ENCODE measurements around the gene STEAP2. TPM values are rescaled to one million over a fixed set of nuclear protein-coding genes. Genes with fewer than 3 reads are reported as not detected.
A peak's percentile ranks its signal among the peaks of the same experiment; 100 is the strongest.

The STEAP2 gene
- total RNA-seq (ENCODE audit: low replicate concordance) = 1.7 and 3.3 TPM in 2 replicates
- long read RNA-seq = 0 reads

- peaks cover 16% of the 10 kb centered on the region for H3K27me3 Mint-ChIP-seq
- H3K4me3 Mint-ChIP-seq = no peak within 1 kb of the TSS
- peak; percentile 87 for TF ChIP-seq CTCF (conservative IDR thresholded peaks at IDR 0.05)
- H3K4me1 Mint-ChIP-seq (ENCODE audit: unreplicated experiment) = peaks cover 6% of the 10 kb centered on the region
- peak; percentile 90 for DNase-seq (ENCODE audit: extremely low spot score, unreplicated experiment)
- H3K27ac Mint-ChIP-seq = peak within 1 kb of the TSS; percentile 46
- H3K9me3 Mint-ChIP-seq = no peaks in the 10 kb centered on the region
- H3K36me3 Mint-ChIP-seq = no peaks in the 10 kb centered on the region
Measured at GRCh38 chr7:90211391-90212148, at the start of gene STEAP2. TSS of gene STEAP2 (plus strand) at chr7:90211740. CDS start at chr7:90225083, 13,343 bp downstream.

- H3K9me3 Mint-ChIP-seq = no peaks in the 10 kb centered on the region
- no peaks in the 10 kb centered on the region for H3K36me3 Mint-ChIP-seq
- no peak overlapping the region for H3K4me3 Mint-ChIP-seq
- TF ChIP-seq CTCF (conservative IDR thresholded peaks at IDR 0.05) = no peak
- no peak overlapping the region for H3K27ac Mint-ChIP-seq
- no peaks in the 10 kb centered on the region for H3K4me1 Mint-ChIP-seq (ENCODE audit: unreplicated experiment)
- H3K27me3 Mint-ChIP-seq = no peaks in the 10 kb centered on the region
- DNase-seq (ENCODE audit: extremely low spot score, unreplicated experiment) = no peak
Measured at GRCh38 chr7:90163534-90163933, 48.0 kb upstream of the STEAP2 start.

- Mint-ChIP-seq H3K27me3 (no peaks in the 10 kb centered on the region), H3K9me3 (peaks cover 4% of the 10 kb centered on the region), H3K36me3 (no peaks in the 10 kb centered on the region), H3K27ac (no peak overlapping the region), H3K4me3 (no peak overlapping the region), H3K4me1 (ENCODE audit: unreplicated experiment) (no peaks in the 10 kb centered on the region)
- DNase-seq (ENCODE audit: extremely low spot score, unreplicated experiment) = no peak
- no peak for TF ChIP-seq CTCF (conservative IDR thresholded peaks at IDR 0.05)
Measured at GRCh38 chr7:90165724-90166123, 45.8 kb upstream of the STEAP2 start.

GRCh38 chr7:90166153-90166552, 45.4 kb upstream of the STEAP2 start:
- no peaks in the 10 kb centered on the region for H3K4me1 Mint-ChIP-seq (ENCODE audit: unreplicated experiment)
- H3K27ac Mint-ChIP-seq = no peak overlapping the region
- no peaks in the 10 kb centered on the region for H3K27me3 Mint-ChIP-seq
- no peak for TF ChIP-seq CTCF (conservative IDR thresholded peaks at IDR 0.05)
- H3K9me3 Mint-ChIP-seq = peaks cover 4% of the 10 kb centered on the region
- H3K36me3 Mint-ChIP-seq = no peaks in the 10 kb centered on the region
- DNase-seq (ENCODE audit: extremely low spot score, unreplicated experiment) = no peak
- H3K4me3 Mint-ChIP-seq = no peak overlapping the region

GRCh38 chr7:90167361-90167760, 44.2 kb upstream of the STEAP2 start:
- Mint-ChIP-seq H3K36me3 (no peaks in the 10 kb centered on the region), H3K4me3 (no peak overlapping the region), H3K27ac (no peak overlapping the region), H3K27me3 (peaks cover 6% of the 10 kb centered on the region), H3K9me3 (peaks cover 4% of the 10 kb centered on the region), H3K4me1 (ENCODE audit: unreplicated experiment) (no peaks in the 10 kb centered on the region)
- TF ChIP-seq CTCF (conservative IDR thresholded peaks at IDR 0.05) = no peak
- DNase-seq (ENCODE audit: extremely low spot score, unreplicated experiment) = no peak

All from type B pancreatic cell (in vitro differentiated cells).